Spleen (tissue), 13 donors: ENCODE data around the gene PITPNC1. TPM values are rescaled to one million over a fixed set of nuclear protein-coding genes. Genes with fewer than 3 reads are reported as not detected.
"Not testable (repeated sequence)": the region's sequence is repeated elsewhere in the genome, so short reads cannot be mapped to it uniquely, and the experiment has no call there.

ENCODE experiments used
- DNase-seq: peaks from one replicate; pipeline ENCODE4 v3.0.0-alpha.2; 2020
- H3K27ac ChIP-seq, 8 donors: fragments of 200-600 bp; sonication (generic) in 7 of 8; 1 replicate in 4 of 8; 2 replicates in 4 of 8; pipeline versions ENCODE4 v1.5.0 to v1.8.0; 2016 to 2021; ENCODE audit warnings: inconsistent platforms in 4 of 8, mild to moderate bottlenecking in 4 of 8, moderate library complexity in 1 of 8
- H3K27me3 ChIP-seq, 7 donors: fragments of 200-600 bp; sonication (generic) in 6 of 7; replicated peaks in 1 of 7; 1 replicate in 4 of 7; 2 replicates in 3 of 7; pipeline versions ENCODE4 v1.5.0 to v1.8.0; 2016 to 2021; ENCODE audit warnings: inconsistent platforms in 3 of 7, mild to moderate bottlenecking in 1 of 7
- H3K36me3 ChIP-seq, 6 donors: fragments of 200-600 bp; sonication (generic) in 5 of 6; 1 replicate in 4 of 6; 2 replicates in 2 of 6; pipeline versions ENCODE4 v1.5.0 to v1.8.0; 2016 to 2021; ENCODE audit warnings: inconsistent platforms in 2 of 6
- H3K4me1 ChIP-seq, 6 donors: fragments of 200-600 bp; sonication (generic) in 5 of 6; 1 replicate in 3 of 6; 2 replicates in 3 of 6; pipeline versions ENCODE4 v1.5.0 to v1.8.0; 2016 to 2021; ENCODE audit warnings: inconsistent platforms in 3 of 6
- H3K4me3 ChIP-seq, 8 donors: fragments of 200-600 bp; sonication (generic) in 7 of 8; 1 replicate in 4 of 8; 2 replicates in 4 of 8; pipeline versions ENCODE4 v1.5.0 to v1.8.0; 2016 to 2021; ENCODE audit warnings: inconsistent platforms in 4 of 8, mild to moderate bottlenecking in 4 of 8, moderate library complexity in 2 of 8
- H3K9me3 ChIP-seq, 8 donors: fragments of 200-600 bp; sonication (generic) in 7 of 8; 1 replicate in 4 of 8; 2 replicates in 4 of 8; pipeline versions ENCODE4 v1.5.0 to v1.8.0; 2016 to 2021; ENCODE audit warnings: inconsistent platforms in 4 of 8
- CTCF ChIP-seq, 11 experiments: fragments of 200-600 bp in 7 of 11; fragments of 450-650 bp in 4 of 11; sonication (generic) in 4 of 11; IDR thresholded peaks in 8 of 11; conservative IDR thresholded peaks in 3 of 11; 1 replicate in 7 of 11; 2 replicates in 4 of 11; pipeline versions ENCODE4 v1.4.0 to v1.8.0; 2016 to 2021; ENCODE audit warnings: antibody characterized with exemption in 11 of 11, inconsistent platforms in 4 of 11, mild to moderate bottlenecking in 1 of 11
- POLR2A ChIP-seq, 3 donors: fragments of 450-650 bp; IDR thresholded peaks; one replicate each; pipeline ENCODE4 v1.5.1; 2017; ENCODE audit warnings: antibody characterized with exemption in 3 of 3, mild to moderate bottlenecking in 1 of 3
- POLR2AphosphoS5 ChIP-seq, 3 donors: sonication (generic); formaldehyde crosslinking; IDR thresholded peaks; one replicate each; pipeline ENCODE4 v1.5.1; 2017; ENCODE audit warnings: antibody characterized with exemption in 3 of 3
- WGBS, 5 donors: extraction: QIAGEN DNeasy Blood & Tissue Kit in 3 of 5; methylation state at CpG; one replicate each; pipeline versions ENCODE4 v1.1.5 to v1.1.7; 2013 to 2018; 5-methylcytosine and 5-hydroxymethylcytosine counted together
- intact Hi-C: fragments of 100-400 bp; cut with DNase I; formaldehyde crosslinking; loops from one replicate; pipeline ENCODE4 v1.15.0; 2023; ENCODE audit warnings: low total_unique reads
- long read RNA-seq, 2 donors: transcript quantifications; one replicate each; lab custom pipeline, GENCODE V29; 2026
- polyA plus RNA-seq, 3 donors: library from polyadenylated mRNA; stranded (reverse); fragments of 200-250 nt; gene quantifications; one replicate each; pipeline ENCODE4 v1.2.1, GENCODE V29; 2013
- total RNA-seq, 7 donors: library from RNA; depleted of rRNA in 3 of 7; stranded (reverse); fragments of >200 nt in 3 of 7; fragmentation: NEBNext Ultra II Directional in 4 of 7; extraction: Animal tissue kit (Norgen Biotek cat#: 25700) in 4 of 7; gene quantifications; one replicate each; pipeline versions ENCODE4 v1.1.0 to v1.2.1, GENCODE V29; 2016 to 2021
- donor health status: healthy with polysubstance abuse.
- donor health status: DM: no; HTN: no; CAD: no; lungs with moderate emphysema.
- donor health status: DM: no; HTN: no; CAD: no.
- donor health status: Bipolar disorder and iron deficiency.
- donor health status: healthy.
- donor health status: DM: no; HTN: no; CAD: no.
- donor health status: DM: yes; HTN: yes; CAD: no.

PITPNC1 gene
- total RNA-seq (10 to 100 TPM; 12.6 to 33.8 (median 23.9) TPM), polyA plus RNA-seq (10 to 100 TPM in 1 of 3 donors, 1 to 10 TPM in 2; 5.8 to 14.5 (median 6.8) TPM)
- long read RNA-seq, donor 1: 0 reads
- long read RNA-seq, donor 2: 0 reads

GRCh38 chr17:67376737-67377487 is at the start of gene PITPNC1:
Gene PITPNC1 (plus strand): TSS chr17:67377281.
- DNase-seq: peak; percentile 97
- H3K4me3 ChIP-seq: peak within 1 kb of the TSS; percentile 59 to 92 (median 84)
- TF ChIP-seq POLR2AphosphoS5 (IDR thresholded peaks at IDR 0.05) (peak; percentile 93 to 94 (median 94)), POLR2A (IDR thresholded peaks at IDR 0.05) (peak in 1 of 3 donors; percentile 37), CTCF (IDR thresholded peaks at IDR 0.05 in 8 of 11, conservative IDR thresholded peaks at IDR 0.05 in 3 of 11) (peak in 4 of 11 experiments; percentile 10 to 49 (median 36))
- no peaks in the 10 kb centered on the region for H3K9me3 ChIP-seq
- no peaks in the 10 kb centered on the region for H3K36me3 ChIP-seq
- peaks cover 9 to 68% (median 36%) of the 10 kb centered on the region in 6 donors for H3K4me1 ChIP-seq
- intact Hi-C loops: loop anchor here (2.0 to 10.0 kb wide), 3 partner anchors 96 to 448 kb away; partner anchors contain the start of gene BPTF
- peak within 1 kb of the TSS; percentile 85 to 95 (median 92) for H3K27ac ChIP-seq
- H3K27me3 ChIP-seq: no peaks in the 10 kb centered on the region
- WGBS, 5 donors: 0 to 1% (median 1%) methylated on average over 18 to 56 of the region's 56 CpGs

- WGBS, 5 donors: 68 to 97% (median 94%) methylated on average over 3 of the region's 3 CpGs
- TF ChIP-seq POLR2AphosphoS5 (IDR thresholded peaks at IDR 0.05): no peak
Observed at GRCh38 chr17:67328026-67328425, 49.1 kb upstream of the PITPNC1 start.

GRCh38 chr17:67331381-67332161 is 45.5 kb upstream of the PITPNC1 start:
- DNase-seq, H3K4me3 ChIP-seq: not testable (repeated sequence)
- WGBS, 5 donors: 89 to 95% (median 91%) methylated on average over 8 of the region's 8 CpGs

More at GRCh38 chr17:67328026-67328425, 49.1 kb upstream of the PITPNC1 start:
- Histone ChIP-seq H3K9me3 (peaks cover 0 to 6% (median 0%) of the 10 kb centered on the region in 8 donors), H3K4me1 (no peaks in the 10 kb centered on the region), H3K4me3 (no peak overlapping the region), H3K27me3 (no peaks in the 10 kb centered on the region), H3K27ac (no peak overlapping the region), H3K36me3 (no peaks in the 10 kb centered on the region)
- intact Hi-C loops: no loop called here
- DNase-seq: no peak

GRCh38 chr17:67332162-67332508 is 44.9 kb upstream of the PITPNC1 start:
- DNase-seq, H3K36me3 ChIP-seq, H3K4me3 ChIP-seq, H3K4me1 ChIP-seq, intact Hi-C loops, H3K27ac ChIP-seq, H3K27me3 ChIP-seq, H3K9me3 ChIP-seq: not testable (repeated sequence)
- WGBS, 5 donors: 81 to 100% (median 92%) methylated on average over 1 of the region's 1 CpG

More at GRCh38 chr17:67331381-67332161, 45.5 kb upstream of the PITPNC1 start:
- H3K4me1 ChIP-seq, intact Hi-C loops, H3K9me3 ChIP-seq, H3K27ac ChIP-seq, H3K36me3 ChIP-seq, H3K27me3 ChIP-seq: not testable (repeated sequence)

- Histone ChIP-seq H3K36me3 (peaks cover 0 to 34% (median 9%) of the 10 kb centered on the region in 6 donors), H3K9me3 (no peaks in the 10 kb centered on the region)
- WGBS, 5 donors: 87 to 96% (median 93%) methylated on average over 5 of the region's 5 CpGs
Observed at GRCh38 chr17:67335245-67335835, 41.7 kb upstream of the PITPNC1 start.

More at GRCh38 chr17:67335245-67335835, 41.7 kb upstream of the PITPNC1 start:
- intact Hi-C loops: no loop called here
- Histone ChIP-seq H3K4me1 (no peaks in the 10 kb centered on the region), H3K27ac (no peak overlapping the region), H3K27me3 (no peaks in the 10 kb centered on the region), H3K4me3 (no peak overlapping the region)
- DNase-seq: no peak
- TF ChIP-seq CTCF (IDR thresholded peaks at IDR 0.05 in 8 of 11, conservative IDR thresholded peaks at IDR 0.05 in 3 of 11): no peak
- TF ChIP-seq POLR2A (IDR thresholded peaks at IDR 0.05): no peak
- TF ChIP-seq POLR2AphosphoS5 (IDR thresholded peaks at IDR 0.05): no peak
